ENCODE data around the gene ZNF350.
"Not testable (repeated sequence)": the region's sequence is repeated elsewhere in the genome, so short reads cannot be mapped to it uniquely, and the experiment has no call there.

ZNF350 gene

DNA sequence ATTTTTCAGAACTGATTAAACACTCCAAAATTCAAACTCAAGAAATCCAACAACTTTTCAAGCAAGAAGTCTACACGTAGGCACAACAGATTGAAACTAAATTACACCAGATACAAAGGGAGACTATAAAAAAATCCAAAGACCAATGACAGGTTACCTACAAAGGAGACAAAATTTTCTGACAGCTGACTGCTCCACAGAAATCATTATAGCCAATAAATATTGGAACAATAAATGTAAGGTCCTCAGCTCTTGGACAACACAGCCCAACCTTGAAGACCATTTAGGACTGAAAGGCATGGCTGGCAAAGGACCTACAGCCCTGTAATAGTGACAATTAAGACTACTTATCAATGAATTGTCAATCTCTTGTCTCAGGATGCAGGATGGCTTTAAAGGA lies 15.9 kb downstream of the ZNF350 start:
- DNase-seq: no peak

- no peak for DNase-seq
Measured at GRCh38 chr19:51965583-51965982, 21.1 kb downstream of the ZNF350 start.

DNA sequence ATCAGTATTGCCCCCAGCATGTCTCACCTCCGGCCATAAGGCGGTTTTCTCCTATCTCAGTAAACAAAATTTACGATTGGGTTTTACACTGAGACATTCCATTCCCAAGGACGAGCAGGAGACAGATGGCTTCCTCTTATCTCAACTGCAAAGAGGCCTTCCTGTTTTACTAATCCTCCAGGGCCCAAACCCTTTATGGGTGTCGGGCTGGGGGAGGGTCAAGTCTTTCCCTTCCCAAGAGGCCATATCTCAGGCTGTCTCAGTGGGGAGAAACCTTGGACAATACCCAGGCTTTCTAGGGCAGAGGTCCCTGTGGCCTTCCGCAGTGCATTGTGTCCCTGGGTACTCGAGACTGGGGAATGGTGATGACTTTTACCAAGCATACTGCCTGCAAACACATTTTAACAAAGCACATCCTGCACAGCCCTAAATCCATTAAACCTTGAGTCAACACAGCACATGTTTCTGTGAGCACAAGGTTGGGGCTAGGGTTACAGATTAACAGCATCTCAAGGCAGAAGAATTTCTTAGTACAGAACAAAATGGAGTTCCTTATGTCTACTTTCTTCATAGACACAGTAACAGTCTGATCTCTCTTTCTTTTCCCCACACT lies 25.9 kb downstream of the ZNF350 start:
- DNase-seq: not testable (repeated sequence)

DNA sequence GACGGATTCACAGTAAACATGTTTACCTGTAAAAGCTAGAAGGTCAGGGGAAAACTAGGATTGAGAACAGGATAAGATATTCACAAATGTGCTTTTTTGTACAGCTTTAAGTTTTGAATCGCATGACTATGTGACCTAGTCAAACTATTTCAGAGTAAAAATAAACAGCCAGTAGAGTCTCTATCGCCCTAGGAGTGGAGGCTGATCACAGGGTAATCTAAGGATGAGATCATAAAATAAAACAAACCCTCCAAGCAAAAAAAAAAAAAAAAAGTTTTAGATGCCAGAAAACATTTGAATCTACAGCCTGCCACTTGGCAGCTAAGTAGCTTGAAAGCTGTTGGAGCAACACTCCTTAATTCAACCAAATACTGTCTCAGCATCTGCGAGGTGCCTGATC lies 26.8 kb downstream of the ZNF350 start:
- DNase-seq: no peak

- DNase-seq: not testable (repeated sequence)
Measured at GRCh38 chr19:51957846-51958245, 28.8 kb downstream of the ZNF350 start.

DNA sequence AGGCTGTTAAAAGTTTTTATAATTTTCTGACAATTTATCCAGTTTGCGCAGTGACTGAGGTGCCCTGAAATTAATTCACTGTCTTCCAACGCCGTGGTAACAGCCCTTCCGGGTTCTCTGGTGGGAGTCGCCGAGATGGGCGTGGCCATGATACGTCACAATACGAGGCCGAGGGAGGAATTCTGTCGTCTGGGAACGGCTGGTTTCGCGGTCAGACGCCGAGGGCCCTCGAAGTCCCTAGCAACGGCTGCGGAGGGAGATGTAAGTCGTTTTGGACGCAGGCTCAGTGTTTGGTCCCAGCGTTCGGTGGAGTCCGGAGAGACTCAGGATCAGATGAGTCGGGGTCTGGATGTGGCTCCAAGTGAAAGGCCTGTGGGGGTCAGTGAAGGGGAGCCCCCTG lies 37.7 kb downstream of the ZNF350 start:
- DNase-seq: no peak

DNA sequence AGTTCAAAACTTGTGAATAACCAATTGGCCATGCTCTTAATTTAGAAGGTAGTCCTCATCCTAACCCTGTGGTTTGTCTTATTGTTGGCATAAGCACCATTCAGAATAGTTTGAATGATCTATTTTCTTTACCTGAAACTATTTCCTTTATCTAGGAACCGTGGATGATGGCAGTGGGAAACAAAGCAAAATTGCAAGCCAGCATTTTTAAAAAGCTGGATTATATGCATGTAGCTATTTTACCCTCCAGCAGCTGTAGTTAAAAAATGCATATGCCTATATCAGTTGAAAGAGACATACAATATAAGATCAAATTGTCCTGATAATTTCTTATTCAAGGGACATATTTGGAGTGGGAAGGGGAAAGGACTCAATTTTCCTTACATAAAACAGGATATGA lies 40.0 kb downstream of the ZNF350 start:
- DNase-seq: no peak

GRCh38 chr19:51944798-51945552 lies 41.7 kb downstream of the ZNF350 start:
- no peak for DNase-seq

DNA sequence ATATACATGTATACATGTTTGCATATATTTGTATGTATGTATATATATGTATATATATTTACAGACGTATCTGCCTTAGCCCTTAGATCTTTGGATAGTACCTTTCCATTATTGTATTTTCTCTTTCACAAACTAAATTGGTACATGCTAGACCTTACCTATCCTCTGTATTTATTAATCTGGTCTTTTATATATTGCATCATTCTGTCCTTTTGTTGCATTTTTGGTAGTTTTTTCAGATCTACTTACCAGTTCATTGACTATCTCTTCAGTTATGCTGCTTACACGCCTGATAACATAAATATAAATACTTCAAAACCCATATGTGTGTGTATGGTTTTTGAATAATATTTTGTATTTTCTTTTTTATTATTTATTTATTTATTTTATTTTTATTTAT lies 47.7 kb downstream of the ZNF350 start:
- DNase-seq: no peak

- no peak for DNase-seq
Measured at GRCh38 chr19:51931921-51932320, 54.7 kb downstream of the ZNF350 start.

- no peak for DNase-seq
Measured at GRCh38 chr19:51927859-51928258, 58.8 kb downstream of the ZNF350 start.

GRCh38 chr19:51926784-51927741 lies 59.6 kb downstream of the ZNF350 start, which contains the start of gene ZNF613:
ZNF613 (plus strand) TSS chr19:51927472; CDS start chr19:51936221, 8,749 bp downstream.
- peak; percentile 85 for DNase-seq

DNA sequence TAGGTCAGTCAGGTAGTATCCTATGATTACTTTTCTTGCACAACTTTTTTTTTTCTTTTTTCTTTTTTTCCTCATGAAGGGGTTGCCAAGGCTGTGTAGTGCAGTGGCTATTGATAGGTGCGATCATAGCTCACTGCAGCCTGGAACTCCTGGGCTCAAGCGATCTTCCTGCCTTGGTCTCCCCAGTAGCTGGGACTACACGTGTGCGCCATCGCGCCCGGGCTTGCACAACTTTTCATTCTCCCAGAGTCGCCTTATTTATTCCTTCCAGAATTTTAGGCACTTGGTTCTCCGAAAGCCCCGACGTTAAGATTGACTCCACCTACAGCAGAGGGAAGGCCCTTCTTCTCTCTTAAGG lies 60.2 kb downstream of the ZNF350 start:
- DNase-seq: no peak

- no peak for DNase-seq
Measured at GRCh38 chr19:51921949-51922348, 64.7 kb downstream of the ZNF350 start.

DNA sequence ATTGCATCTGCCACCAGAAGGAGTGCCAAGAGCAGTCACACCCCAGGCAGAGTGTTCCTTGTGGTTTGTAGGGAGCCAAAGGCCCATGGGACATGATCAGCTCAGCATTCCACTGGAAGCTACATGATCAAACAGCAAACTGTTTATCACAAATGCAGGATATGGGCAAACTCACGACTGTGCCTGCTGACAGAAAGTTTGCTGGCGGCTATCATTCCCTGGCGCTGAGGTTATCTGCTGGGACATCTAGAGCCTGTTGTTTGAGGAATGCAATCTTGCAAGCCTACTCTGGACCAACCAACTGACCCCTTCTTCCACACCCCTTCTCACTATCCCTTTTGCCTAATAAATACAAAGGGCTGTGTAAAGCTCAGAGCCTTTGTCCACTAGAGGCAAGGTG lies 67.0 kb downstream of the ZNF350 start:
- DNase-seq: no peak

GRCh38 chr19:51916167-51916566 lies 70.5 kb downstream of the ZNF350 start:
- DNase-seq: no peak

- DNase-seq: no peak
Measured at GRCh38 chr19:51915324-51915867, 71.2 kb downstream of the ZNF350 start.
